Measurements from ENCODE around the gene MAP4K4.
A peak's percentile ranks its signal among the peaks of the same experiment; 100 is the strongest.

The MAP4K4 gene

GRCh38 chr2:101692766-101693165 is 4.7 kb upstream of the MAP4K4 start:
- no peak for DNase-seq (ENCODE audit: low read depth)

GRCh38 chr2:101693991-101694588 is 3.4 kb upstream of the MAP4K4 start:
- DNase-seq (ENCODE audit: low read depth), result no peak

- DNase-seq (ENCODE audit: low read depth), result no peak
Measured at GRCh38 chr2:101696272-101697123, 1.0 kb upstream of the MAP4K4 start.

DNA sequence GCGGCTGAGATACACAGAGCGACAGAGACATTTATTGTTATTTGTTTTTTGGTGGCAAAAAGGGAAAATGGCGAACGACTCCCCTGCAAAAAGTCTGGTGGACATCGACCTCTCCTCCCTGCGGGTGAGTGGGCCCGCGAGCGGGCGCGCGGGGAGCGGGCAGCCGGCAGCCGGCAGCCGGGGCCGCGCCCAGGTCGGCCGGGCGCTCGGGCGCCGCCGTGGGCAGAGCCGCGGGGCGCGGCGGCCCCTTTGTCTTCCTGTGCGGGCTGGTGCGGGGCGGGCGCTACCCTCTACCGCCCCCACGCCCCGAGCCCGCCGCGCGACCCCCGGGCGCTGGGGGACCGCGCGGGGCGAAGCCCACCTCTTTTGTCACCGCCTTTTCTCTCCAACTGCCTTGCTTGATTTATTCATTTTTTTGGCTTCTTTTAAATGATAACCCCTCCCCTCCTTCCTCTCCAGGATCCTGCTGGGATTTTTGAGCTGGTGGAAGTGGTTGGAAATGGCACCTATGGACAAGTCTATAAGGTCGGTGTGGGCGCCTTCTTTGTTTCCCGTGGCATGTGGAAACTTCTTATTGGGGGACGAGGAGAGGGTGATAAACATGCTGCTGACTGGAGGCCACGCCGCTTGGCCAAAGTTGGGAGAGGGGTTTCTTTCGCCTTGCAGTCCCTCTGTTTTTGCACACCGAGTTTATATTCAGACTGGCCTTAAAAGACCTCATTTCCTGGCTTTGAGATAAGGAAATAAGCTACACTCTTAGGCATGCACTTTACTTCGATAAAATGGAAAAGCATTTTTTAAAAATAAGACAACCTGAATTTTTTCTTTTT is 722 bp downstream of the MAP4K4 start:
- no peak for DNase-seq (ENCODE audit: low read depth)

GRCh38 chr2:101698844-101699754 is 1.6 kb downstream of the MAP4K4 start:
- no peak for DNase-seq (ENCODE audit: low read depth)

GRCh38 chr2:101699755-101700461 is 2.4 kb downstream of the MAP4K4 start:
- no peak for DNase-seq (ENCODE audit: low read depth)

DNA sequence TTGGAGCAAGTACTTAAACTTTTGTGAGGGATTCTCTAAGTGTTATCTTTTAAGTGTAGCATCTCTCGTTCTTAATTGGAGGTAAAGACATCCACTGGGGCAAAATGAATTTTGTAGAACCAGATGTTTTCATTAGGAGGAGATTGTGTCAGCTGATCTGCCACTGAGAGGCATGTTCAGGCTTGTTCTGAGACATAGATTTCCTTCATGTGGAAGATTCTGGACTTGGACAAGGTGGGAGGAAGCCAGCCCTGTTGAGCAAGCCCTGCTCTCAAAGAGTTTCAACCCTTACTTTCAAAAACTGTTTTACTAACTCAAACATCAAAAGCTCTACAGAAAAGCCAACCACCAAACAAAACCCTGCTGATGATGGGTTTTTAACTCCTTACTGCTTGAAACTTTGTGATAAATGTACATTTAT is 6.5 kb downstream of the MAP4K4 start:
- DNase-seq (ENCODE audit: low read depth), result no peak

- DNase-seq (ENCODE audit: low read depth), result no peak
Measured at GRCh38 chr2:101704816-101705578, 7.5 kb downstream of the MAP4K4 start.

DNA sequence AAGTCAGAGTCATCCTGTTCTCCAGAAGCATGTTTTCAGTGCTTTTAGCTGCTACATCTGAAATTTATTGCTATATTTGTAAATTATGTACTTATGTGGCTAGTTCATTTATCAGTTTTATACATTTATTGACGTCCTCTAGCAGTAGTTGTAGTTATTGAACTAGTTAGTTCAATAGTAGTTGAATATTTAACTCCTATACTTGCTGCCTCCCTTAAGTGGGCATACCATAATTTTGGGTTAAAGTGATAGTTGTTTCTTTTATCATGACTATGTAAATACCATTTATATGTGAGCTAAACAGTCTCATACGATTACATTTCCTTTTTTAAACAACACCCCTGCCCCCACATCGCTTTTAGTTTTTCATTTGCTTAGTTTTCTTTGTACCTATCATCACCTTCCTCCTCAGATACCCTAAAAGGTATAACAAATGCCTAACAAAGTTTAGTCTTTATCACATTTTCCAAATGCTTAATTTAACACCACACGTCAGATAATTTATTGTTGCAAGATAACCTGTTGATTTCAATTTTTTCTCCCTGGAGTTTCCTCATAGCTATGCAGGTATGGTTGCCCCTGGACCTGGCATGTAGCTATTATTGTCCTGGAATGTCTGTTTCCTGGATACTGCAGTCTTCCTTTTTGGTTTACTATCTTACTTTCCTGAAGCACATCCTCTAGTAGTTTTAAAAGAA is 8.8 kb downstream of the MAP4K4 start:
- DNase-seq (ENCODE audit: low read depth), result no peak

- DNase-seq (ENCODE audit: low read depth), result no peak
Measured at GRCh38 chr2:101706819-101707177, 9.3 kb downstream of the MAP4K4 start.

- no peak for DNase-seq (ENCODE audit: low read depth)
Measured at GRCh38 chr2:101710036-101710435, 12.5 kb downstream of the MAP4K4 start.

DNA sequence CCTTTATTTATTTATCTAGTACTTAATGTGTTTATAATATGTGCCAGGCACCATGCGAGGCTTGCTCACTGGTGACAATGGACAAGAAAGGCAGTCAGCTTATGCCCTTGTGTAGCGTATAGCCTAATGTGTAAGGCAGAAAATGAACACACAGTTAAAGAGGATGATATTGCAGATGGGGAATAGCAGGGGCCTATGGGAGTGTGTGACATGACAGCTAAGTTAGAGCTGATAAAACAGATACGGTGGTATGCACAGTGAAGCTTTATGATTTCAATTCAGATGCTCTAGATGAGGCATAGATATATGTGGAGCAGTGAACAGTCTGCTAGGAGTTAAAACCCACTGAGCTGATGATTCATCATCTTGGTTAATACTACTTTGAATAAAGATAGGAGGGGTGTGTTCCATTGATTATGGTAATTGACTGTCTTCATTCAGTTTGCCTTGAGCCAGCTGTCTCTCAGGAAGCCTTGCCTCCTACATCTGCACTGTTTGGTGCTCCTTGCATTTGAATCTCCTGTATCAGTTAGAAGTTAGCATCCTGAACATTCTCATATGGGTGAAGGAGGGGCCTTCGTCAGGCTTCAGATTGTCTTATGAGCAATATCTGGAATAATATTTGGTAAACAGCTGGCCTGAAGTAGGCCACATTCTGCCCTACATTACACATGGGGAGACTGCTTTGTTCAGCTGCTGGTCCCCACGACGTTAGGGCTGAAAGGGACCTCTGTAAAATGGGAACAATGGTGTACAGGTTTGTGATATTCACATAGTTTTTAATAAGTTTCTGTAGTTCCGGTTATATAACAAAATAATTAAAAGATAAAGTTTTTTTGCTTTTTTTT is 13.2 kb downstream of the MAP4K4 start:
- DNase-seq (ENCODE audit: low read depth), result no peak

DNA sequence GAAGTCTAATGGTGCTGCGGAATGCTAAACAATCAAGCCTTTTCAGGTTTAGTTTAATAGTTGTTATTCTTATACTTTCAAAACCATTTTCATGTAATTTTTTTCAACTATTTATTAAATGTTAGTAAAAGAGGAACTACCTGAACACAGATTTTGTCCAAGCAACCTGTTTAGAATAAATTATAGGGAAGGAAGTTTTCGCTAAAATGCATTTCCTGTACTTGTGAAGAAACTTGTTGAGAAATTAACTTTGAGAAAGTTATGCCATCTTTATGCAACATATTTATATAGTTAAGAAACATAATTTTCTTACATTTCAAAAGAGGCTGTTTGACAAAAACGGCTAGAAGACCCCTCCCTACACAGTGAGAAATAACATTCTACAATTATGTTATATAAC is 16.6 kb downstream of the MAP4K4 start:
- DNase-seq (ENCODE audit: low read depth), result no peak

DNA sequence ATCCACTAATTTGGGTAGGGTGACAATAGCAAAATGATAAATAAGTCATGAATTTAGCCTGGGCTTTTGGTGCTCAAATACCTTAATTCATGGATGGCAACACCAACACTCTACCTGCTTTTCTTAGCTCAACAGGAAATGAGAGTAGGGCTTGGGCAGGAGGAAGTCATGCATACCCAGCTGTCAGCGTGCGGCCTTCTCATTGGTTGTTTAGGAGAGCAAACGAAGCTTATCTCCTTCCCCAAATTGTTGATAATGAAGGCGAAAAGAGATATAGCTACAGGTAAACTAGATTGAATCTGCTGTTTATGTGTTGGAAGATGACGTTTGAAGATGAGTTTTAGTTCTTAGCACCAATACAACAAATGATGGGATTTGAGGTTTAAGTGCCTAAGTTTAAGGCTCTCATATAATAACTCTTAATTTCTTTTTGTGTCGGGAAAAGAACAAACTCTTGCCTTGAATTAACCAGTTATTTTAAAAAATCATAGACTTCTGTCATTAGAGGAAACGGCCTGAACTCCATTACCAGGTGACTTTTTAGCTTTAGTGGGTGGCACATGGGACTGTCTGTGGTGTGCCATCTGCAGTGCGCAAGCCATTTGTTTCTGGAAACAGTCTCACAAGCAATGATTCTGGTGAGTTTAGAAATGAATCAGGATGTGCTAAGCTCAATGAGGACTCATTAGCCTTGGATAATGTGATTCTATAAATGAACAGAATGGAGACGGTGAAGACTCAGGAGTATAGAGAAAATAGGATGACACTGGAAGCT is 19.8 kb downstream of the MAP4K4 start:
- DNase-seq (ENCODE audit: low read depth), result peak; percentile 59

DNA sequence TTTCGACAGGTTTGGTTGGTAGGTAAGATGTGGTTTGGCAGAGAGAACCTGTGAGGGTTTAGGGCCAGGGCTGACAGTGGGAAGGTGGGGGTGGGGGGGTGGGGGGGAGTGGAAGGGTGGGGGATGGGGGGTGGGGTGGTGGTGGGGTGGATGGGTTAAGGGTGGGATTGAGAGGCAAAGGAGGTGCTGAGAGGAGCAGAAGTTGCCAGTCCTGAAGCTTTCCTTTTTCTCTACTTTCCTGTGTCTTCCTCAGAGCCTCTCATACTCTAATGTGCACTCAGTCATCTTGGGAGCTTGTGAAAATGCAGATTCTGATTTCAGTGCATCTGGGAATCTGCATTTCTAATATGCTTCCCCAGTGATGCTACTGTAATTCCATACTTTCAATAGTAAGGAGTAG is 21.0 kb downstream of the MAP4K4 start:
- no peak for DNase-seq (ENCODE audit: low read depth)

- DNase-seq (ENCODE audit: low read depth), result no peak
Measured at GRCh38 chr2:101718993-101719571, 21.6 kb downstream of the MAP4K4 start.

- DNase-seq (ENCODE audit: low read depth), result no peak
Measured at GRCh38 chr2:101720732-101721131, 23.2 kb downstream of the MAP4K4 start.

DNA sequence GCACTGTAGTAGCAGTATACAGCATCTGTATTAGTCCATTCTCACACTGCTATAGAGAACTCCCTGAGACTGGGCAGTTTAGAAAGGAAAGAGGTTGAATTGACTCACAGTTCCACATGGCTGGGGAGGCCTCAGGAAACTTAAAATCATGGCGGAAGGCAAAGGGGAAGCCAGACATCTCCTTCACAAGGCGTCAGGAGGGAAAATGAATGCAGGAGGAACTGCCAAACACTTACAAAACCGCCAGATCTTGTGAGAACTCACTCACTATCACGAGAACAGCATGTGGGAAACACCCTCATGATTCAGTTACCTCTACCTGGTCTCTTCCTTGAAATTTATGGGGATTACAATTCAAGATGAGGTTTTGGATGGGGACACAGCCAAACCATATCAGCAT is 25.4 kb downstream of the MAP4K4 start:
- DNase-seq (ENCODE audit: low read depth), result no peak

All from T-helper 22 cell (primary cell).